ENCODE results near the gene ZNF341.

ZNF341 gene

GRCh38 chr20:33787253-33787891, 55.6 kb downstream of the ZNF341 start:
- no peak for TF ChIP-seq CTCF (IDR thresholded peaks at IDR 0.05)
- Histone ChIP-seq H3K4me1 (ENCODE audit: control insufficient read depth in 1 of 2, insufficient read depth in 1 of 2, low read depth in 1 of 2, low read length in 1 of 2) (peaks cover 28 to 39% of the 10 kb centered on the region in 2 experiments), H3K4me3 (ENCODE audit: low read depth in 1 of 2, low read length in 1 of 2) (no peak overlapping the region), H3K27ac (no peak overlapping the region), H3K36me3 (peaks cover 23% of the 10 kb centered on the region), H3K27me3 (no peaks in the 10 kb centered on the region), H3K9me3 (no peaks in the 10 kb centered on the region)

DNA sequence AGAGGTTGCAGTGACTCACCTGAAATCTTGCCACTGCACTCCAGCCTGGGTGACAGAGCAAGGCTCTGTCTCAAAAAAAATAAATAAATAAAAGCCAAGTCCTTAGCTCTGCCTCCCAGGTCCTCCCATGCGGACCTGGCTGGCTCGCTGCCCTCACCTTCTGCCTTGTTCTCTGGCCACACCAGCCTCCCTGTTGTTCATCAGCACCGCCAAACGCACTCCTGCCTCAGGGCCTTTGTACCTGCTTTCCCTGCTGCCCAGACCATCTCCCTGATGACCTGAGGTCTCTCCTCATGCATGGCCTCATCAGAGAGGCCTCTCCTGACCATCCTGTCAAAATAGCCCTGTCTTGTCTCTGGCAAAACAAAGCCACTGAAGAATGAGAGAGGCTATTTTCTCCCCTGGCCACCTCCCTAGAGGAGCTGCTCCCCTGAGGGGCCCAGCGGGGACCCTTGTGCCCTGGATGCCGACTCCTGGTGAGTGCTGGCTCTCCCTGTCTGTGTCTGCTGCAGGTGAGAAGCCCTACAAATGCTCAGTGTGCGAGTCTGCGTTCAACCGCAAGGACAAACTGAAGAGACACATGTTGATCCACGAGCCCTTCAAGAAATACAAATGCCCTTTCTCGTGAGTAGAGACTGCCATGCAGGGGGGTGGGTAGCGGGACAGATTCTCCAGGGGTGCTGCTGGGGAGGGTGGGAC, 56.7 kb downstream of the ZNF341 start:
- Histone ChIP-seq H3K27me3 (no peaks in the 10 kb centered on the region), H3K36me3 (peaks cover 23% of the 10 kb centered on the region), H3K4me1 (ENCODE audit: control insufficient read depth in 1 of 2, insufficient read depth in 1 of 2, low read depth in 1 of 2, low read length in 1 of 2) (peaks cover 28 to 35% of the 10 kb centered on the region in 2 experiments), H3K9me3 (no peaks in the 10 kb centered on the region), H3K4me3 (ENCODE audit: low read depth in 1 of 2, low read length in 1 of 2) (no peak overlapping the region), H3K27ac (no peak overlapping the region)
- TF ChIP-seq CTCF (IDR thresholded peaks at IDR 0.05): no peak

- H3K27ac ChIP-seq: no peak overlapping the region
- H3K36me3 ChIP-seq: peaks cover 23% of the 10 kb centered on the region
- H3K4me1 ChIP-seq (ENCODE audit: control insufficient read depth in 1 of 2, insufficient read depth in 1 of 2, low read depth in 1 of 2, low read length in 1 of 2): peaks cover 28% of the 10 kb centered on the region in 2 experiments
- no peaks in the 10 kb centered on the region for H3K27me3 ChIP-seq
- no peaks in the 10 kb centered on the region for H3K9me3 ChIP-seq
- no peak for TF ChIP-seq CTCF (IDR thresholded peaks at IDR 0.05)
- H3K4me3 ChIP-seq (ENCODE audit: low read depth in 1 of 2, low read length in 1 of 2): no peak overlapping the region
Measured at GRCh38 chr20:33789109-33789857, 57.5 kb downstream of the ZNF341 start.

GRCh38 chr20:33789858-33790182, 58.0 kb downstream of the ZNF341 start:
- Histone ChIP-seq H3K4me1 (ENCODE audit: control insufficient read depth in 1 of 2, insufficient read depth in 1 of 2, low read depth in 1 of 2, low read length in 1 of 2) (peaks cover 22% of the 10 kb centered on the region in 2 experiments), H3K27ac (no peak overlapping the region), H3K36me3 (peaks cover 23% of the 10 kb centered on the region), H3K9me3 (no peaks in the 10 kb centered on the region), H3K27me3 (no peaks in the 10 kb centered on the region), H3K4me3 (ENCODE audit: low read depth in 1 of 2, low read length in 1 of 2) (no peak overlapping the region)
- no peak for TF ChIP-seq CTCF (IDR thresholded peaks at IDR 0.05)

DNA sequence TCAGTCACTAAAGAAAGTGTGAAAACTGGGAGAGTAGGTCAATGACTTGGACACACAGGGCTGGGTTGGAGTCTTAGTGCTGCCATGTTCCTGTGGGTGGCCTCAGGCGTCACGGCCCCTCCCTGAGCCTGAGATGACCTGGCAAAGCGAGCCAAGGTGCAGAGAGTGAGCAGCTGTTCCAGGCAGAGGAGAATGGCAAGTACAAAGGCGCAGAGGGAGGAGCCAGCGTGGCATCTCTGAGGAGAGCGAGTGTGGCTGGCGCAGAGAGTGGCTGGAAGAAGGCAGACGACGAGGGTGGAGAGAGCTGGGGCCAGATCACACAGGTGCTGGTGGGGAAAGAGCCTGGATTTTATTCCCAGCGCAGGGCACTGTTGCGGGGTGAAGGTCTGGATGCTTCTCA, 58.8 kb downstream of the ZNF341 start:
- H3K4me1 ChIP-seq (ENCODE audit: control insufficient read depth in 1 of 2, insufficient read depth in 1 of 2, low read depth in 1 of 2, low read length in 1 of 2): peaks cover 15% of the 10 kb centered on the region in 2 experiments
- peaks cover 23% of the 10 kb centered on the region for H3K36me3 ChIP-seq
- H3K27ac ChIP-seq: no peak overlapping the region
- no peak overlapping the region for H3K4me3 ChIP-seq (ENCODE audit: low read depth in 1 of 2, low read length in 1 of 2)
- TF ChIP-seq CTCF (IDR thresholded peaks at IDR 0.05): no peak
- no peaks in the 10 kb centered on the region for H3K27me3 ChIP-seq
- no peaks in the 10 kb centered on the region for H3K9me3 ChIP-seq

Data from neutrophil (primary cell).